Vagina (tissue), 2 donors: ENCODE results near the gene SMAP2. TPM values are rescaled to one million over a fixed set of nuclear protein-coding genes. Genes with fewer than 3 reads are reported as not detected.

ENCODE experiments used
- DNase-seq, 2 donors: peaks; one replicate each; pipeline ENCODE4 v3.0.0-alpha.2; 2017; ENCODE audit errors: extremely low spot score in 2 of 2
- H3K27ac ChIP-seq: fragments of 200-600 bp; sonication (generic); one replicate; pipeline ENCODE4 v1.5.1; 2019
- H3K27me3 ChIP-seq: fragments of 200-600 bp; sonication (generic); one replicate; pipeline ENCODE4 v1.5.1; 2019
- H3K36me3 ChIP-seq, 2 donors: fragments of 200-600 bp; sonication (generic); one replicate each; pipeline ENCODE4 v1.5.1; 2017 to 2019
- H3K4me1 ChIP-seq: fragments of 200-600 bp; sonication (generic); one replicate; pipeline ENCODE4 v1.5.1; 2019
- H3K4me3 ChIP-seq, 2 donors: fragments of 200-600 bp; sonication (generic); 1 replicate in 1 of 2; 2 replicates in 1 of 2; pipeline ENCODE4 v1.5.1; 2016 to 2019
- H3K9me3 ChIP-seq: fragments of 200-600 bp; sonication (generic); one replicate; pipeline ENCODE4 v1.5.1; 2019
- POLR2A ChIP-seq, 2 donors: fragments of 450-650 bp; IDR thresholded peaks; one replicate each; pipeline ENCODE4 v1.6.1; 2017; ENCODE audit warnings: antibody characterized with exemption in 2 of 2, mild to moderate bottlenecking in 2 of 2, moderate library complexity in 2 of 2
- POLR2AphosphoS5 ChIP-seq, 2 donors: sonication (generic); formaldehyde crosslinking; IDR thresholded peaks; one replicate each; pipeline ENCODE4 v1.9.0; 2017; ENCODE audit warnings: antibody characterized with exemption in 2 of 2, mild to moderate bottlenecking in 2 of 2, low read depth in 1 of 2; ENCODE audit not compliant: insufficient read depth in 1 of 2
- intact Hi-C: fragments of 100-400 bp; cut with DNase I; formaldehyde crosslinking; loops from one replicate; pipeline ENCODE4 v1.15.1; 2023
- total RNA-seq: library from RNA; depleted of rRNA; stranded (reverse); fragments of >200 nt; gene quantifications from one replicate; pipeline ENCODE4 v1.2.3, GENCODE V29; 2016
- TF ChIP-seq, protein P1 (sequence below), 3 experiments: fragments of 450-650 bp in 2 of 3; fragments of 200-600 bp in 1 of 3; sonication (generic) in 1 of 3; IDR thresholded peaks; one replicate each; pipeline ENCODE4 v1.5.1; 2017 to 2019; ENCODE audit warnings: antibody characterized with exemption in 3 of 3, mild to moderate bottlenecking in 2 of 3, moderate library complexity in 2 of 3

Gene SMAP2
- total RNA-seq, 1 donor from 2014 or later: 24.8 TPM

DNA sequence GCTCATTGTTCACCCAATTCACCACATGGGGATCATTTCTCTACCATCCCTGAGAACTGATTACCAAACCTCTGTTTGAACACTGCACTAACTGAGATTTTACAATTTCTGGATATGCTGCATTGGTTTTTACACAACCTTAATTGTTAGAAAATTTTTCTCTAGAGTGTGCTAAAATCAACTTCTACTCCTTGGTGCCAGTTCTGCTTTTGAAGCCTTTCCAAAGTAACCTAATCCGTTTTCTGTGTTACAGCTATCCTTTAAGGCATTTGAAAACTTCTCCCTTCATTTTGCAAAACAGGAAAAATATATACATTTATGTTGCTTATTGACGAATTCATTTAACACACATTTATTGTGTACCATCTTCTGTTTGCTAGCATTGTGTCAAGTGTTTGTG, 23.7 kb downstream of the SMAP2 start:
- no peak overlapping the region for H3K27ac ChIP-seq

DNA sequence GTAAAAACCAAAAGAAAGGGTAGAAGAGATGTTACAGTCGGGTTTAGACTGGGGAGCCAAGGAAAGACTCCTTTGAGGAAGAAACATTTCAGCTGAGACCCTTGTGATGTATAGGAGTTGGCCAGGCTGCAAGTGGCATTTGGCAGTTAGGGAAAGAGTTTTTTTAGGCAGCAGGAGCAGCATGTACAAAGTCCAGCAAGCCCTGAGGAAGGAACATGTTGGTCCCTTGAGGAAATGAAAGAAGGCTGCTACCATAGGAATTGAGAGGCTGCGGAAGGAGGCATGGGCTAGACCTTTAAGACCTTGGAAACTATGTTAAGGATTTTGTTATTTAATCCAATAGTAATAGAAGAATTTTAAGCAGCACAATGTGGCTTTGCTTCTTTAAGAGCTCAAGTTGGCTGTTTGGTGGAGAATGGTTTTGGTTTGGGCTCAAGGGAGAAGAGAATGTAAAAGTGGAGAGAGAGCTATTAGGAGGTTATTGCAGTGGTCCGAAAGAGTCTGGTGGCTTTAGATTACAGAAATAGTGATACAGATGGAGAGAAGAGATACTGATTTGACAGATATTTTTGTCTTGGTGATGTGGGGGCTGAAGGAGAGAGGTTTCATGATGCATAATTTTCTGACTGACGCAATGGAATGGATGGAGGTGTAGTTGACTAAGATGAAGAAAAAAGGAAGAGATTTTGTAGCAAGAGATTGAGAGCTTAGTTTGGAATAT, 26.6 kb downstream of the SMAP2 start:
- Histone ChIP-seq H3K4me1 (peaks cover 10% of the 10 kb centered on the region), H3K36me3 (no peaks in the 10 kb centered on the region), H3K9me3 (no peaks in the 10 kb centered on the region), H3K27ac (no peak overlapping the region), H3K27me3 (no peaks in the 10 kb centered on the region), H3K4me3 (no peak overlapping the region)
- no peak for DNase-seq
- intact Hi-C loops: loop anchor here (10.0 kb wide), 1 partner anchor 255 kb away; no protein-coding TSS in a partner anchor
- TF ChIP-seq, protein P1, sequence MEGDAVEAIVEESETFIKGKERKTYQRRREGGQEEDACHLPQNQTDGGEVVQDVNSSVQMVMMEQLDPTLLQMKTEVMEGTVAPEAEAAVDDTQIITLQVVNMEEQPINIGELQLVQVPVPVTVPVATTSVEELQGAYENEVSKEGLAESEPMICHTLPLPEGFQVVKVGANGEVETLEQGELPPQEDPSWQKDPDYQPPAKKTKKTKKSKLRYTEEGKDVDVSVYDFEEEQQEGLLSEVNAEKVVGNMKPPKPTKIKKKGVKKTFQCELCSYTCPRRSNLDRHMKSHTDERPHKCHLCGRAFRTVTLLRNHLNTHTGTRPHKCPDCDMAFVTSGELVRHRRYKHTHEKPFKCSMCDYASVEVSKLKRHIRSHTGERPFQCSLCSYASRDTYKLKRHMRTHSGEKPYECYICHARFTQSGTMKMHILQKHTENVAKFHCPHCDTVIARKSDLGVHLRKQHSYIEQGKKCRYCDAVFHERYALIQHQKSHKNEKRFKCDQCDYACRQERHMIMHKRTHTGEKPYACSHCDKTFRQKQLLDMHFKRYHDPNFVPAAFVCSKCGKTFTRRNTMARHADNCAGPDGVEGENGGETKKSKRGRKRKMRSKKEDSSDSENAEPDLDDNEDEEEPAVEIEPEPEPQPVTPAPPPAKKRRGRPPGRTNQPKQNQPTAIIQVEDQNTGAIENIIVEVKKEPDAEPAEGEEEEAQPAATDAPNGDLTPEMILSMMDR (IDR thresholded peaks at IDR 0.05): no peak
- no peak for TF ChIP-seq POLR2AphosphoS5 (IDR thresholded peaks at IDR 0.05; ENCODE audit: insufficient read depth in 1 of 2, low read depth in 1 of 2)
- no peak for TF ChIP-seq POLR2A (IDR thresholded peaks at IDR 0.05)

More for the DNA sequence above, 23.7 kb downstream of the SMAP2 start:
- intact Hi-C loops: no loop called here
- H3K9me3 ChIP-seq: no peaks in the 10 kb centered on the region
- H3K4me1 ChIP-seq: peaks cover 18% of the 10 kb centered on the region
- no peaks in the 10 kb centered on the region for H3K36me3 ChIP-seq
- H3K4me3 ChIP-seq: no peak overlapping the region
- no peak for DNase-seq
- TF ChIP-seq, protein P1 (IDR thresholded peaks at IDR 0.05): no peak
- TF ChIP-seq POLR2AphosphoS5 (IDR thresholded peaks at IDR 0.05; ENCODE audit: insufficient read depth in 1 of 2, low read depth in 1 of 2): no peak
- no peak for TF ChIP-seq POLR2A (IDR thresholded peaks at IDR 0.05)
- no peaks in the 10 kb centered on the region for H3K27me3 ChIP-seq

DNA sequence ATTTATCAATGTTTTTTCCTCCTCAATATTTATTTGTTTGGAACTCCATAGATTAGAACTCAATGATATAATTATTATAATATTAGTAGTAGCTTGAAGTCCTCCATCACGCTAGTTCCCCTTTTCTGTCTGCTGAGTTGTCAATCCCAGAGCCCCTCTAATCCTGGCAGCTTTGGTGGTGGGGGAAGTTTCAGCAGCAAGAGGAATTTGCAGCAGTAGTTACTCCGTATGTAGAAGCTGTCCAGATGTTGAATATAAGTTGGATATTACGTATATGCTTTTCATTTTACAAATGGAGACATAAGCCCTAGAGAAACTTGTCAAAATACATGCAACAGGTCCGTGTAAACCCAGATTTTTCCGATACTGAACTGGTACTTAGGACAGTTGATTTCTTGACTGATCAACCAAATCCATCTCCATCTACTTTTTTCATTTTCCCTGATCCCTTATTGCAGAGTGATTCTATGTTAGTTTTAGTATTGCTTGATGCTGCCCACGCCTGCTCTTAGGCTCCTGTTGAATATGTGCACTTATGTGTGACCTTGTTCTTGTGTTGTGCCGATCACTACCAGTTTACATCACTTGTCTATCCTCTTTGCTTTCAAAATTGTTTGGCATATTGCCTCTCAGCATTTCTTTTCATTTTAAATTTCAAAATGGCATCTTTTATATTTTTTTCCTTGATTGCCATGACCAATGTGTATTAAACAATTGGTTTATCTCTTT, 28.1 kb downstream of the SMAP2 start:
- H3K27me3 ChIP-seq: no peaks in the 10 kb centered on the region
- intact Hi-C loops: loop anchor here (10.0 kb wide), 1 partner anchor 257 kb away; no protein-coding TSS in a partner anchor
- H3K27ac ChIP-seq: no peak overlapping the region
- DNase-seq: no peak
- TF ChIP-seq, protein P1 (IDR thresholded peaks at IDR 0.05): no peak
- TF ChIP-seq POLR2AphosphoS5 (IDR thresholded peaks at IDR 0.05; ENCODE audit: insufficient read depth in 1 of 2, low read depth in 1 of 2) (no peak), POLR2A (IDR thresholded peaks at IDR 0.05) (no peak)
- H3K4me1 ChIP-seq: peaks cover 10% of the 10 kb centered on the region
- no peak overlapping the region for H3K4me3 ChIP-seq
- H3K36me3 ChIP-seq: no peaks in the 10 kb centered on the region
- no peaks in the 10 kb centered on the region for H3K9me3 ChIP-seq

DNA sequence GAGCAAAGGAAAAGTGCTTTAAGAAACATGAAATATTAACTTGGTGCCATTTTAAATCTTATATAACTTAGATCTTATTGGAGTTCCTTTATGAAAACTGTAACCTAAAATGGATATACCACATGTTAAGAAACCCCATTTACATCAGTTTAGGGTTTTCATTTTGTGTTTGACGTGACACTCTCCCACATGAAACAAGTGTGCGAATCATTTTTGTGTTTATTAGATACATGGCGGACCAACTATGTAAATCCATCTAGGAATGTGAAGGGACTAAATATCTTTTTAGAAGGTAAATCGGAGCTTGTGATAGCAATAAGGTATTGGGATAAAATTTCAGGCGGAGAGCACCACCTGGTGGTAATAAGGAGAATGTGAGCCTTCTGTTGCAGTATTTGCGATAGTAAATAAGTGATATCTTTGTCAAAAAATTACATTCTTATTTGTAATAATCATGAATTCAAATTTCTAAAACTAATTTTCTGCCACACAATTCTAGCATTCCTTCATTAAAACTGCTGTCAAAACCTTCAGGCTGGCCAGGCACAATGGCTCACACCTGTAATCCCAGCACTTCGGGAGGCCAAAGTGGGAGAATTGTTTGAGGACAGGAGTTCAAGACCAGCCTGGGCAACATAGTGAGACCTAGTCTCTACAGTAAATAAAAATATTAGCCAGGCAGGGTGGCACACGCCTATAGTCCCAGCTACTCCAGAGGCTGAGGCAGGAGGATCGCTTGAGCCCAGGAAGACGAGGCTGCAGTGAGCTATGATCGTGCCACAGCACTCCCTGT, 31.3 kb downstream of the SMAP2 start:
- TF ChIP-seq POLR2A (IDR thresholded peaks at IDR 0.05) (no peak), POLR2AphosphoS5 (IDR thresholded peaks at IDR 0.05; ENCODE audit: insufficient read depth in 1 of 2, low read depth in 1 of 2) (peak in 1 of 2 donors; percentile 50)
- TF ChIP-seq, protein P1 (IDR thresholded peaks at IDR 0.05): peak; percentile 72 to 85 (median 73)
- intact Hi-C loops: loop anchor here (10.0 kb wide), 1 partner anchor 260 kb away; no protein-coding TSS in a partner anchor
- DNase-seq: no peak
- no peaks in the 10 kb centered on the region for H3K4me1 ChIP-seq
- no peak overlapping the region for H3K27ac ChIP-seq
- H3K4me3 ChIP-seq: no peak overlapping the region
- no peaks in the 10 kb centered on the region for H3K27me3 ChIP-seq
- H3K36me3 ChIP-seq: peaks cover 0 to 18% of the 10 kb centered on the region in 2 donors
- no peaks in the 10 kb centered on the region for H3K9me3 ChIP-seq
